Endodermal cell (in vitro differentiated cells): ENCODE measurements around the gene DLGAP1. TPM values are rescaled to one million over a fixed set of nuclear protein-coding genes. Genes with fewer than 3 reads are reported as not detected.

ENCODE experiments used
- DNase-seq: peaks from one replicate; pipeline ENCODE4 v3.0.0-alpha.2; 2017
- H3K27ac ChIP-seq: 2 replicates; pipeline ENCODE4 v1.5.1; 2013; ENCODE audit warnings: mild to moderate bottlenecking, low read depth, low read length, moderate library complexity
- H3K27me3 ChIP-seq: 2 replicates; pipeline ENCODE4 v1.6.1; 2013; ENCODE audit warnings: mild to moderate bottlenecking, low read length, moderate library complexity; ENCODE audit not compliant: insufficient read depth, control insufficient read depth, poor library complexity, severe bottlenecking
- H3K36me3 ChIP-seq: 2 replicates; pipeline ENCODE4 v1.7.0; 2013; ENCODE audit warnings: mild to moderate bottlenecking, low read length, moderate library complexity; ENCODE audit not compliant: control insufficient read depth, insufficient read depth
- H3K4me1 ChIP-seq: one replicate; pipeline ENCODE4 v1.7.0; 2013; ENCODE audit warnings: low read length; ENCODE audit not compliant: control insufficient read depth, insufficient read depth
- H3K4me3 ChIP-seq: 2 replicates; pipeline ENCODE4 v1.5.1; 2013; ENCODE audit warnings: mild to moderate bottlenecking, low read length, moderate library complexity
- H3K9ac ChIP-seq: 2 replicates; pipeline ENCODE4 v1.6.1; 2013; ENCODE audit warnings: mild to moderate bottlenecking, low read length, moderate library complexity; ENCODE audit not compliant: poor library complexity, severe bottlenecking; ENCODE audit errors: extremely low read depth
- H3K9me3 ChIP-seq: 2 replicates; pipeline ENCODE4 v1.6.1; 2013; ENCODE audit warnings: mild to moderate bottlenecking, low read length, moderate library complexity; ENCODE audit not compliant: control insufficient read depth
- H3K27ac Mint-ChIP-seq: 2 replicates; pipeline ENCODE4 v1.8.0; 2020; ENCODE audit warnings: mixed read lengths
- H3K27me3 Mint-ChIP-seq: 2 replicates; pipeline ENCODE4 v1.8.0; 2021; ENCODE audit warnings: mild to moderate bottlenecking, mixed read lengths; ENCODE audit not compliant: insufficient read depth
- H3K36me3 Mint-ChIP-seq: 2 replicates; pipeline ENCODE4 v1.8.0; 2020; ENCODE audit warnings: low read depth, mixed read lengths
- H3K4me1 Mint-ChIP-seq: 2 replicates; pipeline ENCODE4 v1.8.0; 2020; ENCODE audit warnings: mixed read lengths
- H3K4me3 Mint-ChIP-seq: 2 replicates; pipeline ENCODE4 v1.8.0; 2020; ENCODE audit warnings: mild to moderate bottlenecking, moderate library complexity, mixed read lengths
- H3K9me3 Mint-ChIP-seq: 2 replicates; pipeline ENCODE4 v1.8.0; 2020; ENCODE audit warnings: mild to moderate bottlenecking, mixed read lengths
- CTCF ChIP-seq: fragments of 200-600 bp; sonication (generic); conservative IDR thresholded peaks from 2 replicates; pipeline ENCODE4 v1.5.0; 2021; ENCODE audit warnings: antibody characterized with exemption, mild to moderate bottlenecking
- WGBS, 2 experiments: methylation state at CpG; one replicate each; pipeline versions ENCODE4 v1.1.5 to v1.1.7; 2013; ENCODE audit warnings: missing lambda C conversion rate in 2 of 2, mixed read lengths in 1 of 2; ENCODE audit not compliant: insufficient coverage in 1 of 2, insufficient read length in 1 of 2; 5-methylcytosine and 5-hydroxymethylcytosine counted together
- total RNA-seq, 2 donors: library from RNA; stranded (reverse); fragmentation: NEBNext Ultra II Directional in 1 of 2; extraction: Animal tissue kit (Norgen Biotek cat#: 25700) in 1 of 2; gene quantifications; 2 replicates in 1 of 2; 3 replicates in 1 of 2; pipeline ENCODE4 v1.2.1, GENCODE V29; 2021

Gene DLGAP1
- total RNA-seq, 2 donors from 2014 or later, result 11.5 to 21.5 TPM

- Mint-ChIP-seq H3K36me3 (no peaks in the 10 kb centered on the region), H3K27ac (no peak overlapping the region), H3K9me3 (no peaks in the 10 kb centered on the region), H3K4me1 (peaks cover 11% of the 10 kb centered on the region), H3K4me3 (no peak overlapping the region), H3K27me3 (no peaks in the 10 kb centered on the region)
- WGBS, 2 experiments, result 57% methylated on average over 1 of the region's 1 CpG; no CpG with 5 or more reads in 1 of the 2 experiments
- no peak overlapping the region for H3K4me3 ChIP-seq
- H3K4me1 ChIP-seq, result peaks cover 4% of the 10 kb centered on the region
- no peak for DNase-seq
- H3K27me3 ChIP-seq, result no peaks in the 10 kb centered on the region
- no peak overlapping the region for H3K27ac ChIP-seq
- H3K9me3 ChIP-seq, result no peaks in the 10 kb centered on the region
- TF ChIP-seq CTCF, result no peak
- no peaks in the 10 kb centered on the region for H3K36me3 ChIP-seq
- H3K9ac ChIP-seq, result no peak overlapping the region
These were observed 51.3 kb downstream of the DLGAP1 start for GRCh38 chr18:4403836-4404235.

- H3K27me3 Mint-ChIP-seq, result no peaks in the 10 kb centered on the region
- H3K36me3 ChIP-seq, result no peaks in the 10 kb centered on the region
- no peak overlapping the region for H3K4me3 Mint-ChIP-seq
- DNase-seq, result no peak
- no peaks in the 10 kb centered on the region for H3K36me3 Mint-ChIP-seq
- H3K27ac Mint-ChIP-seq, result no peak overlapping the region
- peaks cover 7% of the 10 kb centered on the region for H3K4me1 Mint-ChIP-seq
- WGBS, 2 experiments, result 60% methylated on average over 1 of the region's 1 CpG; no CpG with 5 or more reads in 1 of the 2 experiments
- H3K4me3 ChIP-seq, result no peak overlapping the region
- H3K9me3 Mint-ChIP-seq, result no peaks in the 10 kb centered on the region
- H3K9me3 ChIP-seq, result no peaks in the 10 kb centered on the region
- no peaks in the 10 kb centered on the region for H3K27me3 ChIP-seq
- no peak for TF ChIP-seq CTCF
- peaks cover 4% of the 10 kb centered on the region for H3K4me1 ChIP-seq
- no peak overlapping the region for H3K9ac ChIP-seq
- H3K27ac ChIP-seq, result no peak overlapping the region
These were observed 54.2 kb downstream of the DLGAP1 start for GRCh38 chr18:4400911-4401310.

- Histone ChIP-seq H3K27ac (no peak overlapping the region), H3K4me1 (peaks cover 4% of the 10 kb centered on the region), H3K36me3 (no peaks in the 10 kb centered on the region), H3K9me3 (no peaks in the 10 kb centered on the region), H3K4me3 (no peak overlapping the region), H3K27me3 (no peaks in the 10 kb centered on the region), H3K9ac (no peak overlapping the region)
- 72 to 100% methylated on average over 2 to 5 of the region's 5 CpGs for WGBS, 2 experiments
- Mint-ChIP-seq H3K9me3 (no peaks in the 10 kb centered on the region), H3K4me3 (no peak overlapping the region), H3K36me3 (no peaks in the 10 kb centered on the region), H3K4me1 (peaks cover 5% of the 10 kb centered on the region), H3K27me3 (no peaks in the 10 kb centered on the region), H3K27ac (no peak overlapping the region)
- no peak for TF ChIP-seq CTCF
- no peak for DNase-seq
These were observed 55.2 kb downstream of the DLGAP1 start for GRCh38 chr18:4399929-4400328.
